Loucy (cell line): ENCODE data around the gene H2BK1.

ENCODE experiments used
- H2AFZ ChIP-seq: fragments of 200-600 bp; sonication (generic); 2 replicates; pipeline ENCODE4 v1.6.0; 2016; ENCODE audit warnings: antibody characterized with exemption, mild to moderate bottlenecking, low read length, moderate library complexity
- H3F3A ChIP-seq: fragments of 200-600 bp; 2 replicates; pipeline ENCODE4 v1.6.0; 2016; ENCODE audit warnings: antibody characterized with exemption, low read depth, mild to moderate bottlenecking
- H3K27me3 ChIP-seq: fragments of 200-600 bp; sonication (generic); 2 replicates; pipeline ENCODE4 v1.6.1; 2014; ENCODE audit warnings: low read length, mild to moderate bottlenecking; ENCODE audit not compliant: insufficient read depth, poor library complexity, severe bottlenecking
- H3K36me3 ChIP-seq: fragments of 200-600 bp; sonication (generic); 2 replicates; pipeline ENCODE4 v1.6.1; 2016; ENCODE audit warnings: low read length; ENCODE audit not compliant: insufficient read depth
- H3K4me1 ChIP-seq: fragments of 200-600 bp; sonication (generic); 2 replicates; pipeline ENCODE4 v1.5.1; 2014; ENCODE audit warnings: low read length, mild to moderate bottlenecking; ENCODE audit not compliant: insufficient read depth, poor library complexity, severe bottlenecking
- H3K4me2 ChIP-seq: fragments of 200-600 bp; sonication (generic); 2 replicates; pipeline ENCODE4 v1.6.0; 2014; ENCODE audit warnings: antibody characterized with exemption, low read length, low read depth, mild to moderate bottlenecking; ENCODE audit not compliant: poor library complexity, severe bottlenecking
- H3K4me3 ChIP-seq: fragments of 200-600 bp; sonication (generic); 2 replicates; pipeline ENCODE4 v1.5.1; 2014; ENCODE audit warnings: low read length, mild to moderate bottlenecking, mixed read lengths; ENCODE audit not compliant: poor library complexity, severe bottlenecking
- H3K79me2 ChIP-seq: fragments of 200-600 bp; sonication (generic); 2 replicates; pipeline ENCODE4 v1.6.1; 2014; ENCODE audit warnings: low read length; ENCODE audit not compliant: insufficient read depth
- H3K9ac ChIP-seq: fragments of 200-600 bp; sonication (generic); 2 replicates; pipeline ENCODE4 v1.6.0; 2014; ENCODE audit warnings: mild to moderate bottlenecking, low read depth, low read length, moderate library complexity; ENCODE audit not compliant: poor library complexity, severe bottlenecking
- H3K9me2 ChIP-seq: fragments of 200-600 bp; sonication (generic); replicated peaks from 2 replicates; pipeline ENCODE4 v1.6.1; 2016; ENCODE audit warnings: low read depth, low read length, mixed read lengths
- H3K9me3 ChIP-seq: fragments of 200-600 bp; sonication (generic); 2 replicates; pipeline ENCODE4 v1.6.1; 2014; ENCODE audit warnings: mild to moderate bottlenecking, antibody characterized with exemption, low read length, low read depth; ENCODE audit not compliant: insufficient read depth
- H4K20me1 ChIP-seq: fragments of 200-600 bp; sonication (generic); 2 replicates; pipeline ENCODE4 v1.6.0; 2014; ENCODE audit warnings: antibody characterized with exemption, low read length, mild to moderate bottlenecking; ENCODE audit not compliant: insufficient read depth, poor library complexity, severe bottlenecking
- CTCF ChIP-seq: fragments of 200-600 bp; sonication (generic); conservative IDR thresholded peaks from 2 replicates; pipeline ENCODE4 v1.5.1; 2014; ENCODE audit warnings: mild to moderate bottlenecking, antibody characterized with exemption, low read length
- EZH2phosphoT487 ChIP-seq: fragments of 200-600 bp; IDR thresholded peaks from 2 replicates; pipeline ENCODE4 v1.6.1; 2018; ENCODE audit warnings: antibody characterized with exemption, mild to moderate bottlenecking, moderate library complexity, borderline replicate concordance

The H2BK1 gene

GRCh38 chr7:151168787-151169162, 41.5 kb downstream of the H2BK1 start:
- no peaks in the 10 kb centered on the region for H3K9me2 ChIP-seq
- no peaks in the 10 kb centered on the region for H3K36me3 ChIP-seq
- no peak overlapping the region for H2AFZ ChIP-seq
- no peaks in the 10 kb centered on the region for H4K20me1 ChIP-seq
- H3F3A ChIP-seq = no peaks in the 10 kb centered on the region
- no peaks in the 10 kb centered on the region for H3K9me3 ChIP-seq
- H3K4me2 ChIP-seq = no peak overlapping the region
- H3K9ac ChIP-seq = no peak overlapping the region
- TF ChIP-seq EZH2phosphoT487 = no peak
- no peak for TF ChIP-seq CTCF
- no peaks in the 10 kb centered on the region for H3K4me1 ChIP-seq
- no peaks in the 10 kb centered on the region for H3K79me2 ChIP-seq
- no peaks in the 10 kb centered on the region for H3K27me3 ChIP-seq
- no peak overlapping the region for H3K4me3 ChIP-seq

GRCh38 chr7:151168003-151168786, 42.1 kb downstream of the H2BK1 start:
- H3K36me3 ChIP-seq = no peaks in the 10 kb centered on the region
- no peaks in the 10 kb centered on the region for H3F3A ChIP-seq
- no peaks in the 10 kb centered on the region for H3K9me3 ChIP-seq
- H3K79me2 ChIP-seq = no peaks in the 10 kb centered on the region
- no peak overlapping the region for H2AFZ ChIP-seq
- no peak overlapping the region for H3K4me3 ChIP-seq
- H4K20me1 ChIP-seq = no peaks in the 10 kb centered on the region
- H3K9me2 ChIP-seq = no peaks in the 10 kb centered on the region
- H3K27me3 ChIP-seq = no peaks in the 10 kb centered on the region
- H3K4me1 ChIP-seq = no peaks in the 10 kb centered on the region
- no peak overlapping the region for H3K9ac ChIP-seq
- TF ChIP-seq CTCF = no peak
- TF ChIP-seq EZH2phosphoT487 = no peak
- H3K4me2 ChIP-seq = no peak overlapping the region

GRCh38 chr7:151167197-151167961, 42.9 kb downstream of the H2BK1 start, which contains the start of gene GBX1:
Gene GBX1 (minus strand): TSS chr7:151167694. CDS start chr7:151167548, 146 bp downstream.
- TF ChIP-seq EZH2phosphoT487 = no peak
- no peak for TF ChIP-seq CTCF
- no peak within 1 kb of the TSS for H3K4me3 ChIP-seq
- H3K27me3 ChIP-seq = no peaks in the 10 kb centered on the region
- H3F3A ChIP-seq = no peaks in the 10 kb centered on the region
- no peaks in the 10 kb centered on the region for H4K20me1 ChIP-seq
- no peaks in the 10 kb centered on the region for H3K4me1 ChIP-seq
- no peak within 1 kb of the TSS for H2AFZ ChIP-seq
- no peak within 1 kb of the TSS for H3K9ac ChIP-seq
- no peaks in the 10 kb centered on the region for H3K36me3 ChIP-seq
- H3K79me2 ChIP-seq = no peaks in the 10 kb centered on the region
- no peaks in the 10 kb centered on the region for H3K9me3 ChIP-seq
- H3K4me2 ChIP-seq = no peak within 1 kb of the TSS
- no peaks in the 10 kb centered on the region for H3K9me2 ChIP-seq
